GM12878 (cell line): Measurements from ENCODE around the gene SPINK5. TPM values are rescaled to one million over a fixed set of nuclear protein-coding genes. Genes with fewer than 3 reads are reported as not detected.

ENCODE experiments used
- ATAC-seq: fragments of 200-7000 bp; cut with Tn5 transposase; 3 replicates; pipeline ENCODE4 v1.9.1; 2020; ENCODE audit warnings: mild to moderate bottlenecking, moderate library complexity
- BruUV-seq: library from RNA; stranded (reverse); fragments of 400-500 nt; replicated peaks from 2 replicates; lab custom pipeline; 2021; lab: Mats Ljungman, UMichigan
- CTCF ChIA-PET: fragments of 300-600 bp; sonication (Branson Sonifier 250); formaldehyde crosslinking; extraction: SDS; loops from one replicate; lab custom pipeline; 2021; ENCODE audit warnings: inconsistent platforms; lab: Yijun Ruan, JAX
- POLR2A ChIA-PET: fragments of 350-600 bp; formaldehyde crosslinking; extraction: SDS; loops from one replicate; lab custom pipeline; 2021; ENCODE audit warnings: inconsistent platforms; lab: Charles Lee
- RAD21 ChIA-PET: fragments of 300-600 bp; sonication (Branson Sonifier 250); formaldehyde crosslinking; loops from one replicate; lab custom pipeline; 2023; ENCODE audit warnings: antibody characterized with exemption; ENCODE audit not compliant: unreplicated experiment; lab: Charles Lee
- SMC1A ChIA-PET: fragments of 300-600 bp; sonication (Branson Sonifier 250); formaldehyde crosslinking; loops from one replicate; lab custom pipeline; 2023; ENCODE audit not compliant: unreplicated experiment, uncharacterized antibody; lab: Charles Lee
- DNase-seq: peaks from one replicate; pipeline ENCODE4 v3.0.0-alpha.2; 2011; ENCODE audit warnings: low read depth, low spot score
- FAIRE-seq: peaks from 3 replicates; lab custom pipeline; 2011; peaks lifted over from hg19 to GRCh38; lab: Jason Lieb, UNC
- H2AFZ ChIP-seq: 2 replicates; pipeline ENCODE4 v1.6.0; 2011; ENCODE audit warnings: low read depth, low read length, control low read depth; ENCODE audit not compliant: control insufficient read depth
- H3K27ac ChIP-seq: 2 replicates; pipeline ENCODE4 v1.5.1; 2011; ENCODE audit warnings: control low read depth; ENCODE audit not compliant: control insufficient read depth, insufficient read depth
- H3K27me3 ChIP-seq, 2 experiments: replicated peaks in 1 of 2; 2 replicates each; pipeline versions ENCODE4 v1.6.0 to v1.6.1; 2011; ENCODE audit warnings: low read length in 1 of 2; ENCODE audit not compliant: control insufficient read depth in 2 of 2, insufficient read depth in 2 of 2
- H3K36me3 ChIP-seq, 2 experiments: 2 replicates each; pipeline ENCODE4 v1.5.1; 2011; ENCODE audit warnings: low read length in 1 of 2; ENCODE audit not compliant: control insufficient read depth in 2 of 2, insufficient read depth in 2 of 2
- H3K4me1 ChIP-seq: 2 replicates; pipeline ENCODE4 v1.6.1; 2011; ENCODE audit warnings: mild to moderate bottlenecking, low read length, moderate library complexity, mixed read lengths; ENCODE audit not compliant: control insufficient read depth, insufficient read depth
- H3K4me2 ChIP-seq: 2 replicates; pipeline ENCODE4 v1.6.0; 2011; ENCODE audit warnings: control low read depth; ENCODE audit not compliant: control insufficient read depth, insufficient read depth
- H3K4me3 ChIP-seq: fragments of 200-600 bp; sonication (generic); 2 replicates; pipeline ENCODE4 v1.5.1; 2016
- H3K79me2 ChIP-seq: 2 replicates; pipeline ENCODE4 v1.6.0; 2011; ENCODE audit warnings: low read length; ENCODE audit not compliant: control insufficient read depth, insufficient read depth
- H3K9ac ChIP-seq: 2 replicates; pipeline ENCODE4 v1.8.0; 2011; ENCODE audit warnings: low read length, control low read depth, mixed read lengths; ENCODE audit not compliant: control insufficient read depth, insufficient read depth
- H3K9me3 ChIP-seq: replicated peaks from 3 replicates; pipeline ENCODE4 v1.5.1; 2011; ENCODE audit warnings: mild to moderate bottlenecking, low read length; ENCODE audit not compliant: control insufficient read depth, insufficient read depth
- H4K20me1 ChIP-seq: 2 replicates; pipeline ENCODE4 v1.6.0; 2011; ENCODE audit not compliant: control insufficient read depth, insufficient read depth
- BCL3 ChIP-seq: IDR thresholded peaks from 2 replicates; pipeline ENCODE4 v1.6.1; 2011; ENCODE audit warnings: borderline replicate concordance, low read depth, mild to moderate bottlenecking, moderate library complexity, low read length; ENCODE audit not compliant: insufficient read depth, poor library complexity, severe bottlenecking
- CTCF ChIP-seq, 3 experiments: IDR thresholded peaks in 2 of 3; conservative IDR thresholded peaks in 1 of 3; 2 replicates each; pipeline ENCODE4 v1.5.1; 2011; ENCODE audit warnings: low read depth in 3 of 3, low read length in 3 of 3, mild to moderate bottlenecking in 3 of 3, control low read depth in 2 of 3, moderate library complexity in 2 of 3, inconsistent platforms in 1 of 3, mixed read lengths in 1 of 3; ENCODE audit not compliant: control insufficient read depth in 2 of 3, insufficient read depth in 1 of 3; ENCODE audit errors: extremely low read depth in 1 of 3
- HSF1 ChIP-seq: fragments of 150-350 bp; IDR thresholded peaks from 2 replicates; pipeline ENCODE4 v1.6.1; 2014; ENCODE audit warnings: mild to moderate bottlenecking, low read depth, low read length
- LARP7 ChIP-seq: fragments of 450-650 bp; IDR thresholded peaks from 2 replicates; pipeline ENCODE4 v1.6.1; 2017; ENCODE audit warnings: mild to moderate bottlenecking
- PML ChIP-seq: IDR thresholded peaks from 2 replicates; pipeline ENCODE4 v1.6.1; 2012; ENCODE audit warnings: low read length, inconsistent platforms
- SREBF1 ChIP-seq: IDR thresholded peaks from 2 replicates; pipeline ENCODE4 v1.6.1; 2012; ENCODE audit warnings: mild to moderate bottlenecking, low read length
- SUZ12 ChIP-seq: fragments of 200-600 bp; sonication (generic); IDR thresholded peaks from one replicate; pipeline ENCODE4 v1.6.1; 2018; ENCODE audit warnings: antibody characterized with exemption, mild to moderate bottlenecking; ENCODE audit not compliant: unreplicated experiment
- WGBS: methylation state at CpG from one replicate; pipeline ENCODE4 v1.1.6; 2016; ENCODE audit warnings: low lambda C conversion rate; ENCODE audit not compliant: insufficient replicate concordance, insufficient coverage; ENCODE audit errors: missing lambda C conversion rate; 5-methylcytosine and 5-hydroxymethylcytosine counted together
- in situ Hi-C: fragments of 300-500 bp; cut with MboI; formaldehyde crosslinking; loops from 9 replicates; pipeline ENCODE4 v1.14.3; 2018; ENCODE audit warnings: mixed read lengths
- intact Hi-C: fragments of 100-400 bp; cut with micrococcal nuclease; formaldehyde crosslinking; loops from one replicate; pipeline ENCODE4 v1.14.2; 2022; ENCODE audit not compliant: unreplicated experiment
- polyA plus RNA-seq, 11 experiments: library from polyadenylated mRNA; depleted of rRNA in 4 of 11; unstranded in 6 of 11; stranded (reverse) in 5 of 11; fragments of >200 nt; fragmentation: Nextera tagmentation in 4 of 11; fragmentation: Illumina TruSeq in 1 of 11; extraction: Ambion mirVana in 4 of 11; extraction: Trizol in 1 of 11; gene quantifications; 1 replicate in 1 of 11; 2 replicates in 10 of 11; pipeline versions ENCODE4 v1.2.1 to v1.2.3, GENCODE V29; 2011 to 2016; ENCODE audit warnings: inconsistent platforms in 2 of 11, missing spikeins in 2 of 11, low read depth in 1 of 11
- total RNA-seq, 4 experiments: library from RNA; depleted of rRNA in 3 of 4; stranded (reverse); fragments of >200 nt in 3 of 4; fragmentation: Illumina TruSeq in 1 of 4; extraction: Trizol in 1 of 4; gene quantifications; 2 replicates each; pipeline versions ENCODE4 v1.2.1 to v1.2.3, GENCODE V29; 2013 to 2021

SPINK5 gene
- total and polyA plus RNA-seq, 10 of the 15 experiments (the other 5 are each of a cell fraction or from before 2014, with no cell fraction given): 0.04 to 0.09 TPM; not detected in 8

- Histone ChIP-seq H3K27me3 (no peaks in the 10 kb centered on the region), H3K27ac (no peak overlapping the region), H3K9me3 (no peaks in the 10 kb centered on the region), H4K20me1 (no peaks in the 10 kb centered on the region), H3K9ac (no peak overlapping the region), H3K4me3 (no peak overlapping the region), H2AFZ (no peak overlapping the region), H3K4me1 (no peaks in the 10 kb centered on the region), H3K4me2 (no peak overlapping the region), H3K36me3 (no peaks in the 10 kb centered on the region), H3K79me2 (no peaks in the 10 kb centered on the region)
- FAIRE-seq (no peak), ATAC-seq (no peak), DNase-seq (no peak)
- ChIA-PET POLR2A (no interaction called here), RAD21 (no interaction called here), SMC1A (no interaction called here), CTCF (interaction anchor here (1.1 kb wide), 1 partner anchor 25 kb away, joined by 3 read pairs; no protein-coding TSS in a partner anchor)
- TF ChIP-seq HSF1 (no peak), SREBF1 (no peak), SUZ12 (no peak), PML (no peak), CTCF (IDR thresholded peaks at IDR 0.05 in 2 of 3, conservative IDR thresholded peaks at IDR 0.05 in 1 of 3; ENCODE audit: control insufficient read depth in 2 of 3, extremely low read depth in 1 of 3, insufficient read depth in 1 of 3, low read depth in 3 of 3, low read length in 3 of 3) (no peak), BCL3 (no peak), LARP7 (no peak)
- in situ Hi-C loops: no loop called here
- 6% methylated on average over 1 of the region's 1 CpG for WGBS
- no TSS peak for BruUV-seq
- intact Hi-C loops: no loop called here
Measured at GRCh38 chr5:148033134-148033533, 30.6 kb upstream of the SPINK5 start.
